CD14-positive monocyte (primary cell): ENCODE results near the gene SLC27A1. TPM values are rescaled to one million over a fixed set of nuclear protein-coding genes. Genes with fewer than 3 reads are reported as not detected.
A peak's percentile ranks its signal among the peaks of the same experiment; 100 is the strongest.

Source experiments
- DNase-seq, 3 donors: peaks; one replicate each; pipeline ENCODE4 v3.0.0-alpha.2; 2011 to 2022
- H2AFZ ChIP-seq: 2 replicates; pipeline ENCODE4 v1.6.0; 2012; ENCODE audit warnings: mild to moderate bottlenecking, low read depth, low read length, inconsistent platforms; ENCODE audit not compliant: insufficient read depth, poor library complexity, severe bottlenecking
- H3K27ac ChIP-seq, 2 donors: 1 replicate in 1 of 2; 2 replicates in 1 of 2; pipeline ENCODE4 v1.5.1; 2012 to 2013; ENCODE audit warnings: low read length in 2 of 2, control low read depth in 1 of 2, inconsistent platforms in 1 of 2, low read depth in 1 of 2, mild to moderate bottlenecking in 1 of 2
- H3K27me3 ChIP-seq, 2 donors: one replicate each; pipeline versions ENCODE4 v1.6.0 to v1.6.1; 2011 to 2013; ENCODE audit warnings: low read length in 2 of 2; ENCODE audit not compliant: control insufficient read depth in 2 of 2, insufficient read depth in 2 of 2
- H3K36me3 ChIP-seq, 2 donors: replicated peaks in 1 of 2; 1 replicate in 1 of 2; 2 replicates in 1 of 2; pipeline versions ENCODE4 v1.5.1 to v1.6.1; 2012 to 2013; ENCODE audit warnings: low read length in 2 of 2, control low read depth in 1 of 2, inconsistent platforms in 1 of 2, mild to moderate bottlenecking in 1 of 2; ENCODE audit not compliant: insufficient read depth in 2 of 2, control insufficient read depth in 1 of 2
- H3K4me1 ChIP-seq, 2 donors: 1 replicate in 1 of 2; 2 replicates in 1 of 2; pipeline versions ENCODE4 v1.5.1 to v1.6.1; 2012 to 2013; ENCODE audit warnings: low read length in 2 of 2, control low read depth in 1 of 2, inconsistent platforms in 1 of 2, mild to moderate bottlenecking in 1 of 2, moderate library complexity in 1 of 2; ENCODE audit not compliant: insufficient read depth in 2 of 2, control insufficient read depth in 1 of 2
- H3K4me2 ChIP-seq: replicated peaks from 2 replicates; pipeline ENCODE3; 2012; ENCODE audit warnings: low read length, moderate library complexity, mild to moderate bottlenecking; ENCODE audit not compliant: poor library complexity, severe bottlenecking; ENCODE audit errors: extremely low read depth
- H3K4me3 ChIP-seq, 3 experiments: fragments of 200-600 bp in 1 of 3; sonication (generic) in 1 of 3; replicated peaks in 1 of 3; 1 replicate in 2 of 3; 2 replicates in 1 of 3; pipeline ENCODE4 v1.5.1; 2011 to 2013; ENCODE audit warnings: low read length in 3 of 3, mild to moderate bottlenecking in 3 of 3, control low read depth in 2 of 3, low read depth in 2 of 3, inconsistent platforms in 1 of 3, moderate library complexity in 1 of 3
- H3K79me2 ChIP-seq: 2 replicates; pipeline ENCODE4 v1.6.0; 2012; ENCODE audit warnings: mild to moderate bottlenecking, control low read depth, inconsistent platforms, low read length, moderate library complexity; ENCODE audit not compliant: insufficient read depth
- H3K9ac ChIP-seq: 2 replicates; pipeline ENCODE4 v1.6.0; 2017; ENCODE audit warnings: low read length, mild to moderate bottlenecking; ENCODE audit not compliant: insufficient read depth, poor library complexity, severe bottlenecking
- H3K9me3 ChIP-seq, 2 donors: replicated peaks in 1 of 2; 1 replicate in 1 of 2; 2 replicates in 1 of 2; pipeline versions ENCODE4 v1.5.1 to v1.6.1; 2012 to 2013; ENCODE audit warnings: low read length in 2 of 2, control low read depth in 1 of 2; ENCODE audit not compliant: control insufficient read depth in 1 of 2, insufficient read depth in 1 of 2
- H4K20me1 ChIP-seq: 2 replicates; pipeline ENCODE4 v1.6.0; 2012; ENCODE audit warnings: mild to moderate bottlenecking, low read length, control low read depth, moderate library complexity; ENCODE audit not compliant: insufficient read depth
- H3K27ac Mint-ChIP-seq, 7 donors: one replicate each; pipeline ENCODE4 v1.8.0; 2020; ENCODE audit warnings: mild to moderate bottlenecking in 7 of 7, mixed read lengths in 7 of 7, moderate library complexity in 6 of 7, inconsistent platforms in 2 of 7
- H3K27me3 Mint-ChIP-seq, 3 donors: one replicate each; pipeline ENCODE4 v1.8.0; 2021 to 2022; ENCODE audit warnings: low read depth in 3 of 3, mild to moderate bottlenecking in 3 of 3, mixed read lengths in 3 of 3, moderate library complexity in 3 of 3, inconsistent platforms in 1 of 3
- H3K36me3 Mint-ChIP-seq, 2 donors: one replicate each; pipeline ENCODE4 v1.8.0; 2020; ENCODE audit warnings: mixed read lengths in 2 of 2, inconsistent platforms in 1 of 2, mild to moderate bottlenecking in 1 of 2
- H3K4me1 Mint-ChIP-seq: one replicate; pipeline ENCODE4 v1.8.0; 2020; ENCODE audit warnings: mild to moderate bottlenecking, mixed read lengths
- H3K4me3 Mint-ChIP-seq, 2 donors: one replicate each; pipeline ENCODE4 v1.8.0; 2020; ENCODE audit warnings: mild to moderate bottlenecking in 2 of 2, mixed read lengths in 2 of 2, moderate library complexity in 1 of 2
- H3K9me3 Mint-ChIP-seq, 7 donors: one replicate each; pipeline ENCODE4 v1.8.0; 2020 to 2022; ENCODE audit warnings: mixed read lengths in 7 of 7, mild to moderate bottlenecking in 6 of 7, moderate library complexity in 6 of 7, inconsistent platforms in 2 of 7
- CTCF ChIP-seq: fragments of 200-600 bp; IDR thresholded peaks from one replicate; pipeline ENCODE4 v1.8.0; 2022; ENCODE audit warnings: antibody characterized with exemption, mild to moderate bottlenecking
- WGBS: methylation state at CpG from one replicate; pipeline ENCODE4 v1.1.5; 2013; ENCODE audit warnings: missing lambda C conversion rate; ENCODE audit not compliant: insufficient coverage; 5-methylcytosine and 5-hydroxymethylcytosine counted together
- intact Hi-C, 2 donors: fragments of 100-400 bp; cut with micrococcal nuclease; formaldehyde crosslinking; loops; one replicate each; pipeline versions ENCODE4 v1.15.0 to v1.15.1; 2023
- polyA plus RNA-seq, 3 donors: library from polyadenylated mRNA; depleted of rRNA in 1 of 3; unstranded in 2 of 3; stranded (reverse) in 1 of 3; fragments of 300-500 nt in 2 of 3; fragments of >200 nt in 1 of 3; fragmentation: Illumina TruSeq in 2 of 3; gene quantifications; 1 replicate in 2 of 3; 2 replicates in 1 of 3; pipeline ENCODE4 v1.2.3, GENCODE V29; 2012 to 2021

SLC27A1 gene
- polyA plus RNA-seq, 3 donors, result 27.1 to 36.5 (median 27.6) TPM

- Histone ChIP-seq H3K9ac (no peak overlapping the region), H2AFZ (no peak overlapping the region), H3K4me1 (peaks cover 20 to 29% of the 10 kb centered on the region in 2 donors), H3K27ac (no peak overlapping the region), H3K9me3 (no peaks in the 10 kb centered on the region), H3K4me3 (no peak overlapping the region), H3K4me2 (peak overlapping the region; percentile 85), H3K79me2 (no peaks in the 10 kb centered on the region), H3K27me3 (no peaks in the 10 kb centered on the region), H3K36me3 (no peaks in the 10 kb centered on the region), H4K20me1 (no peaks in the 10 kb centered on the region)
- H3K4me3 Mint-ChIP-seq, result no peak overlapping the region
- 92% methylated on average over 22 of the region's 30 CpGs for WGBS
- no peak for DNase-seq
- peaks cover 3 to 8% (median 7%) of the 10 kb centered on the region in 3 donors for H3K27me3 Mint-ChIP-seq
- TF ChIP-seq CTCF, result no peak
- H3K36me3 Mint-ChIP-seq, result no peaks in the 10 kb centered on the region
- no peak overlapping the region for H3K27ac Mint-ChIP-seq
- H3K4me1 Mint-ChIP-seq, result peaks cover 36% of the 10 kb centered on the region
- peaks cover 0 to 2% (median 0%) of the 10 kb centered on the region in 7 donors for H3K9me3 Mint-ChIP-seq
- intact Hi-C loops, result no loop called here
Observed at GRCh38 chr19:17540174-17540573, 69.8 kb downstream of the SLC27A1 start.

- peaks cover 0 to 2% (median 0%) of the 10 kb centered on the region in 7 donors for H3K9me3 Mint-ChIP-seq
- Histone ChIP-seq H3K36me3 (no peaks in the 10 kb centered on the region), H3K4me1 (peaks cover 20 to 29% of the 10 kb centered on the region in 2 donors), H3K9ac (no peak overlapping the region), H3K79me2 (no peaks in the 10 kb centered on the region), H3K27me3 (no peaks in the 10 kb centered on the region), H3K9me3 (no peaks in the 10 kb centered on the region), H2AFZ (no peak overlapping the region), H4K20me1 (no peaks in the 10 kb centered on the region), H3K27ac (no peak overlapping the region), H3K4me3 (no peak overlapping the region), H3K4me2 (no peak overlapping the region)
- no peak overlapping the region for H3K4me3 Mint-ChIP-seq
- peaks cover 36% of the 10 kb centered on the region for H3K4me1 Mint-ChIP-seq
- intact Hi-C loops, result no loop called here
- H3K27ac Mint-ChIP-seq, result peak overlapping the region in 1 of 7 donors; percentile 61
- peaks cover 3 to 8% (median 7%) of the 10 kb centered on the region in 3 donors for H3K27me3 Mint-ChIP-seq
- WGBS, result no CpG with 5 or more reads among the region's 4 CpGs
- no peaks in the 10 kb centered on the region for H3K36me3 Mint-ChIP-seq
- no peak for TF ChIP-seq CTCF
- no peak for DNase-seq
Observed at GRCh38 chr19:17541184-17541759, 70.9 kb downstream of the SLC27A1 start.
